HepG2 (cell line): ENCODE results near the gene CCN2. TPM values are rescaled to one million over a fixed set of nuclear protein-coding genes. Genes with fewer than 3 reads are reported as not detected.

ENCODE experiments used
- E2F5 ChIP-seq: sonication (generic); formaldehyde crosslinking; conservative IDR thresholded peaks from 2 replicates; pipeline ENCODE4 v1.4.0; 2020; ENCODE audit warnings: missing genetic modification reagents
- KLF15 ChIP-seq: sonication (generic); formaldehyde crosslinking; IDR thresholded peaks from 2 replicates; pipeline ENCODE4 v1.8.1; 2023; ENCODE audit warnings: borderline replicate concordance, mild to moderate bottlenecking, inconsistent platforms, missing genetic modification reagents, mixed read lengths
- RERE ChIP-seq: IDR thresholded peaks from 2 replicates; pipeline ENCODE4 v1.6.1; 2016; ENCODE audit warnings: low read depth, missing genetic modification reagents, missing compliant biosample characterization
- SCMH1 ChIP-seq: sonication (generic); formaldehyde crosslinking; IDR thresholded peaks from 2 replicates; pipeline ENCODE4 v1.9.0; 2021; ENCODE audit warnings: missing genetic modification reagents, mild to moderate bottlenecking, borderline replicate concordance
- ZHX1 ChIP-seq: sonication (generic); formaldehyde crosslinking; IDR thresholded peaks from 2 replicates; pipeline ENCODE4 v1.8.1; 2022; ENCODE audit warnings: low read depth, mild to moderate bottlenecking, missing genetic modification reagents
- ZNF407 ChIP-seq: sonication (generic); formaldehyde crosslinking; IDR thresholded peaks from one replicate; pipeline ENCODE4 v1.5.1; 2020; ENCODE audit warnings: mild to moderate bottlenecking, missing genetic modification reagents; ENCODE audit errors: not compliant biosample characterization
- polyA plus RNA-seq, 8 experiments: library from polyadenylated mRNA; depleted of rRNA in 3 of 8; stranded (reverse) in 7 of 8; unstranded in 1 of 8; fragments of >200 nt; fragmentation: Illumina TruSeq in 4 of 8; extraction: Trizol in 4 of 8; gene quantifications; 2 replicates each; pipeline versions ENCODE4 v1.2.1 to v1.2.3, GENCODE V29; 2011 to 2016; ENCODE audit warnings: low read depth in 4 of 8, missing spikeins in 1 of 8, mixed read lengths in 1 of 8; ENCODE audit not compliant: insufficient read depth in 1 of 8
- total RNA-seq, 5 experiments: library from RNA; depleted of rRNA; stranded (reverse); fragments of >200 nt; fragmentation: Illumina TruSeq; extraction: Trizol; gene quantifications; 2 replicates each; pipeline ENCODE4 v1.2.3, GENCODE V29; 2016; ENCODE audit warnings: low read depth in 1 of 5

Gene CCN2
- total and polyA plus RNA-seq, 2 of the 13 experiments (the other 11 are each of a cell fraction or from before 2014, with no cell fraction given) = 34.7 to 316 TPM

GRCh38 chr6:131950767-131951575, at the start of gene CCN2 (continued):
- no peak for TF ChIP-seq ZNF407 (CRISPR knock-in tag)
- peak; percentile 56; the same call in 1 of the 2 replicates for TF ChIP-seq E2F5 (CRISPR knock-in tag)
- TF ChIP-seq SCMH1 (CRISPR knock-in tag) = no peak
- TF ChIP-seq ZHX1 (CRISPR knock-in tag) = peak; percentile 59; the same call in 1 of the 2 replicates
- peak; percentile 98 for TF ChIP-seq RERE
- no peak for TF ChIP-seq KLF15 (CRISPR knock-in tag)
